ENCODE data around the gene COMMD8.

- TF ChIP-seq POLR2A (IDR thresholded peaks at IDR 0.05) (no peak), CTCF (IDR thresholded peaks at IDR 0.05) (no peak)
These were observed 42.2 kb upstream of the COMMD8 start for GRCh38 chr4:47505666-47506065.
